CD4-positive, alpha-beta T cell treated with Interleukin-17A for 4 hours (primary cell): ENCODE measurements around the gene TP53TG3F.
"Not testable (repeated sequence)": the region's sequence is repeated elsewhere in the genome, so short reads cannot be mapped to it uniquely, and the experiment has no call there.

Experiments used
- DNase-seq: peaks from one replicate; pipeline ENCODE4 v3.0.0-alpha.2; 2020; ENCODE audit warnings: mixed read lengths

The TP53TG3F gene

GRCh38 chr16:33459312-33459711, at the start of gene TP53TG3F:
TP53TG3F (plus strand) TSS chr16:33459612; CDS start chr16:33459680, 68 bp downstream.
- not testable (repeated sequence) for DNase-seq

- DNase-seq: not testable (repeated sequence)
Observed at GRCh38 chr16:33491611-33492010, 32.2 kb downstream of the TP53TG3F start.

GRCh38 chr16:33507231-33507630, 47.8 kb downstream of the TP53TG3F start:
- DNase-seq: not testable (repeated sequence)

GRCh38 chr16:33509070-33509469, 49.7 kb downstream of the TP53TG3F start:
- not testable (repeated sequence) for DNase-seq

GRCh38 chr16:33509906-33510305, 50.5 kb downstream of the TP53TG3F start:
- not testable (repeated sequence) for DNase-seq
